HG02938 (cell line): ENCODE data around the gene PRM1.

Experiments used
- ATAC-seq: cut with Tn5 transposase; IDR thresholded peaks from one replicate; pipeline ENCODE4 v1.9.1; 2021; ENCODE audit warnings: mild to moderate bottlenecking, moderate library complexity; ENCODE audit not compliant: unreplicated experiment

PRM1 gene

GRCh38 chr16:11239644-11240632 lies 41.2 kb downstream of the PRM1 start:
- no peak for ATAC-seq

GRCh38 chr16:11238272-11239202 lies 42.6 kb downstream of the PRM1 start:
- no peak for ATAC-seq

- no peak for ATAC-seq
Measured at GRCh38 chr16:11236461-11237254, 44.5 kb downstream of the PRM1 start.

- no peak for ATAC-seq
Measured at GRCh38 chr16:11235703-11235991, 45.5 kb downstream of the PRM1 start.

- ATAC-seq = no peak
Measured at GRCh38 chr16:11234884-11235702, 46.0 kb downstream of the PRM1 start.

GRCh38 chr16:11233727-11234376 lies 47.3 kb downstream of the PRM1 start:
- no peak for ATAC-seq

GRCh38 chr16:11232852-11233726 lies 48.0 kb downstream of the PRM1 start:
- peak; percentile 61 for ATAC-seq

- ATAC-seq = no peak
Measured at GRCh38 chr16:11232302-11232851, 48.8 kb downstream of the PRM1 start.

GRCh38 chr16:11231367-11231970 lies 49.7 kb downstream of the PRM1 start:
- ATAC-seq = no peak
